ENCODE results near the gene FBXO28.
"Not testable (repeated sequence)": the region's sequence is repeated elsewhere in the genome, so short reads cannot be mapped to it uniquely, and the experiment has no call there.

Gene FBXO28, protein sequence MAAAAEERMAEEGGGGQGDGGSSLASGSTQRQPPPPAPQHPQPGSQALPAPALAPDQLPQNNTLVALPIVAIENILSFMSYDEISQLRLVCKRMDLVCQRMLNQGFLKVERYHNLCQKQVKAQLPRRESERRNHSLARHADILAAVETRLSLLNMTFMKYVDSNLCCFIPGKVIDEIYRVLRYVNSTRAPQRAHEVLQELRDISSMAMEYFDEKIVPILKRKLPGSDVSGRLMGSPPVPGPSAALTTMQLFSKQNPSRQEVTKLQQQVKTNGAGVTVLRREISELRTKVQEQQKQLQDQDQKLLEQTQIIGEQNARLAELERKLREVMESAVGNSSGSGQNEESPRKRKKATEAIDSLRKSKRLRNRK

GRCh38 chr1:224113918-224114786, at the start of gene FBXO28:
FBXO28 (plus strand) TSS chr1:224114111; CDS start chr1:224114130, 19 bp downstream.
- in situ Hi-C loops (cut with HindIII; ENCODE audit: low sequenced_read_pairs): no loop called here

GRCh38 chr1:224064150-224064549, 49.8 kb upstream of the FBXO28 start:
- in situ Hi-C loops (cut with HindIII; ENCODE audit: low sequenced_read_pairs): no loop called here

- in situ Hi-C loops (cut with HindIII; ENCODE audit: low sequenced_read_pairs): no loop called here
Observed at GRCh38 chr1:224065455-224065854, 48.5 kb upstream of the FBXO28 start.

DNA sequence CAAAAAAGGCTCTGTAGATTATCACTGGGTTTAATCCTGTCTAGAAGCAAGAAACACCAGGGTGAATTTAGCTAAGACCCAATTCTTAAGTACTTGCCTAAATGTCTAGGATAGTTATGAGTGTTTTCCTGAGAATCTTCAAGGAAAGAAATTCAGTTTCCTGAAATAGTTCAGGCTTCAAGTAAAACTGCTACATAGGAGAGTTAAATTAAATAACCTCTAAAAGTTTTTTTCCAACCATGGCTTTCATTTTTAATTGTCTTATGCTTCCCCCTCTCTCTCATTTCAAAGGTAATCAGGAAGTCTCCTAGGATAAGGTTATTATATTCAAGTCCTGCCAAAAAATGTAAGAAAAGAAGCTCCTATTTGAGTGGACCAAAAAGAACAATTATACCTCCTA, 46.7 kb upstream of the FBXO28 start:
- in situ Hi-C loops (cut with HindIII; ENCODE audit: low sequenced_read_pairs): no loop called here

- in situ Hi-C loops (cut with HindIII; ENCODE audit: low sequenced_read_pairs): no loop called here
Observed at GRCh38 chr1:224067621-224068457, 46.1 kb upstream of the FBXO28 start.

GRCh38 chr1:224068458-224069072, 45.3 kb upstream of the FBXO28 start:
- in situ Hi-C loops (cut with HindIII; ENCODE audit: low sequenced_read_pairs): no loop called here

GRCh38 chr1:224069138-224069537, 44.8 kb upstream of the FBXO28 start:
- in situ Hi-C loops (cut with HindIII; ENCODE audit: low sequenced_read_pairs): no loop called here

DNA sequence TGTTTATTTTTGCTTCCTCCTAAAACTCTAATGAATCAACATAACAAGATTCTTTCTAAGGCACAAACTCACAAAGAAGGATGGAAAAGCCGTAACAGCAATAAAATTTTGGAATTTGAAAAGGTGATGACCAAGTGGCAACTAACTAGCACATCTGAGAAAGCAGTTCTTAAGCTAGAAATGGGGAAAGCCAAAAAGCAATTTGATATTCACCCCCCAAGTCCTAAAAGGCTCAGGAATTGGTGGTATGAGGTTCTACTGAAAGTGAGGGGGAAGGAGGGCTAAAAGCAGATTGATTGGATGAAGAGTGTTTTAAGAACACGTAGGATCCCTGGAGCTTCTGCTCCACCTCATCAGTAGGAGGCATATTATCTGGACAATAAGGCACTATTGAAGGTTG, 43.4 kb upstream of the FBXO28 start:
- in situ Hi-C loops (cut with HindIII; ENCODE audit: low sequenced_read_pairs): no loop called here

GRCh38 chr1:224076407-224076806, 37.5 kb upstream of the FBXO28 start:
- in situ Hi-C loops (cut with HindIII; ENCODE audit: low sequenced_read_pairs): no loop called here

DNA sequence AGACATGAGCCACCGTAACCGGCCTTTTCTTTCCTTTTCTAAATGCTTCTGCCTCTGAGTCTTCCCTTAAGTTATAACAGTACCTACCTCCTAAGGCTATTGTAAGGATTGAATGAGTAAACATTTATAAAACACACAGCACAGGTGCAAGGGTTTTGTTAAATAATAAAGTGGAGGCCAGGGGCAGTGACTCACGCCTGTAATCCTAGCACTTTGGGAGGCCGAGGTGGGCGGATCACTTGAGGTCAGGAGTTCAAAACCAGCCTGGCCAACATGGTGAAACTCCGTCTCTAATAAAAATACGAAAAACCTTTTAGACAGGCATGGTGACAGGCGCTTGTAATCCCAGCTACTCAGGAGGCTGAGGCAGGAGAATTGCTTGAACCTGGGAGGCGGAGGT, 34.3 kb upstream of the FBXO28 start:
- in situ Hi-C loops (cut with HindIII; ENCODE audit: low sequenced_read_pairs): not testable (repeated sequence)

GRCh38 chr1:224080115-224080774, 33.7 kb upstream of the FBXO28 start:
- in situ Hi-C loops (cut with HindIII; ENCODE audit: low sequenced_read_pairs): no loop called here

DNA sequence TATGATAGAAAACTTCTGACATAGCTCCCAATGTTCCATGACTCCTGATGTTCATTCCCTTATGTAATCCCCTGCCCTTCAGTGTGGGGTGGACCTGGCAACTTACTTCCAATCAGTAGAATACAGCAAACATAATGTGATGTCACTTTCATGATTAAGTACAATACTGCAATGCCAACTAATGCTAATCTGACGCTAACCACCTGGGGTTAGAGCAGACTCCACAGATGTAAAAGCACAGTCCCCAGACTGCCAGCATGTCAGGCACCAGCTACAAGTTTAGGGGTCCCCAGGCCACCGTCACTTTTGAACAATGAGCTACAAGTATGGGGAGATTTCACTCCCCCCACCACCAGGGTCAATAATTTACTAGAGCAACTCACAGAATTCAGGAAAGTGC, 32.3 kb upstream of the FBXO28 start:
- in situ Hi-C loops (cut with HindIII; ENCODE audit: low sequenced_read_pairs): no loop called here

- in situ Hi-C loops (cut with HindIII; ENCODE audit: low sequenced_read_pairs): no loop called here
Observed at GRCh38 chr1:224082146-224082545, 31.8 kb upstream of the FBXO28 start.

DNA sequence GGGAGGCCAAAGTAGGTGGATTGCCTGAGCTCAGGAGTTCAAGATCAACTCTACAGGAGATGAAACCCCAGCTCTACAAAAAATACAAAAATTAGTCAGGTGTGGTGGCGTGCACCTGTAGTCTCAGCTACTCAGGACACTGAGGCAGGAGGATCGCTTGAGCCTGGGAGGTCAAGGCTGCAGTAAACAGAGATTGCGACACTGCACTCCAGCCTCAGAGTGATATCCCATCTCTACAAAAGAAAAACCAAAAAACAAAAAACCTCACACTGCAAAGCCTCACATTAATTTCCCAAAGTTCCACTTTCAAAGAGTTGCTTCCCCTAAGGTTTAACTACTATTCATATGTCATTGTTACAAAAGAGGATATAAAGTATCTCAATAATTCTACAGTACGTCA, 29.0 kb upstream of the FBXO28 start:
- in situ Hi-C loops (cut with HindIII; ENCODE audit: low sequenced_read_pairs): no loop called here

GRCh38 chr1:224085421-224086108, 28.3 kb upstream of the FBXO28 start:
- in situ Hi-C loops (cut with HindIII; ENCODE audit: low sequenced_read_pairs): no loop called here

GRCh38 chr1:224087286-224087794, 26.6 kb upstream of the FBXO28 start:
- in situ Hi-C loops (cut with HindIII; ENCODE audit: low sequenced_read_pairs): no loop called here

- in situ Hi-C loops (cut with HindIII; ENCODE audit: low sequenced_read_pairs): no loop called here
Observed at GRCh38 chr1:224089583-224089982, 24.3 kb upstream of the FBXO28 start.

GRCh38 chr1:224090116-224090515, 23.8 kb upstream of the FBXO28 start:
- in situ Hi-C loops (cut with HindIII; ENCODE audit: low sequenced_read_pairs): no loop called here

DNA sequence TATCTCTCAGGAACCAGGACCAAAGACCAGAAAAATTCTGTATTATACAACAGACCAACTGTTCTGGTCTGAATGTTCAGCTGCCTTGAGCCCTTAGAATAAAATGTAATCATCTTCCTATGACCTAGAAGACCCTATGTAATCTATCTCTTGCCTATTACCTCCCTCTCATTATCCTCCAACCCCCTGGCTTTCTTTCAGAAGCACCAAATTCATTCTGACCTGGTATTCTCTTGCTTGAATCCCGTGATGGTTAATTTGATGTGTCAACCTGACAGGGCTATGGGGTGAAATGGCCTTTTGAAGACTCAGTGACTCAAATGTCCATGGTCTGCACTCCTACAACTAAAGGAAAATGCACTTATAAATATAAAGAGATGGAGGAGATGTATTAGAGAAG, 21.8 kb upstream of the FBXO28 start:
- in situ Hi-C loops (cut with HindIII; ENCODE audit: low sequenced_read_pairs): no loop called here

Measured in endothelial cell of hepatic sinusoid (primary cell).